Fibroblast of lung (primary cell): ENCODE results near the gene CERS6.

Experiments used
- CTCF ChIP-seq, 2 donors: IDR thresholded peaks in 1 of 2; conservative IDR thresholded peaks in 1 of 2; 1 replicate in 1 of 2; 2 replicates in 1 of 2; pipeline ENCODE4 v1.5.1; 2011 to 2012; ENCODE audit warnings: low read length in 2 of 2, control low read depth in 1 of 2, inconsistent platforms in 1 of 2, low read depth in 1 of 2, mild to moderate bottlenecking in 1 of 2
- EZH2 ChIP-seq: IDR thresholded peaks from 2 replicates; pipeline ENCODE4 v1.5.1; 2012; ENCODE audit warnings: low read length, control low read depth, mild to moderate bottlenecking; ENCODE audit errors: missing control alignments

GRCh38 chr2:168809537-168809936 is 353.5 kb downstream of the CERS6 start:
- no peak for TF ChIP-seq EZH2
- TF ChIP-seq CTCF (conservative IDR thresholded peaks at IDR 0.05 in 1 of 2, IDR thresholded peaks at IDR 0.05 in 1 of 2; ENCODE audit: low read depth in 1 of 2, low read length in 2 of 2) = no peak
